Panc1 (cell line): Measurements from ENCODE around the gene DNAJC12. TPM values are rescaled to one million over a fixed set of nuclear protein-coding genes. Genes with fewer than 3 reads are reported as not detected.

Experiments
- ATAC-seq: fragments of 200-7000 bp; cut with Tn5 transposase; 2 replicates; pipeline ENCODE4 v1.9.1; 2020; ENCODE audit warnings: mild to moderate bottlenecking, moderate library complexity
- BruUV-seq: library from RNA; stranded (reverse); fragments of 400-500 nt; replicated peaks from 2 replicates; lab custom pipeline; 2021; lab: Mats Ljungman, UMichigan
- CTCF ChIA-PET: fragments of 300-600 bp; sonication (Branson Sonifier 250); formaldehyde crosslinking; loops from one replicate; lab custom pipeline; 2022; ENCODE audit warnings: antibody characterized with exemption; lab: Charles Lee
- POLR2A ChIA-PET: fragments of 300-600 bp; sonication (Branson Sonifier 250); formaldehyde crosslinking; loops from one replicate; lab custom pipeline; 2022; ENCODE audit warnings: antibody characterized with exemption; lab: Charles Lee
- DNase-seq: peaks from one replicate; pipeline ENCODE4 v3.0.0-alpha.2; 2010; ENCODE audit warnings: low read depth, low spot score
- H3K27ac ChIP-seq: 2 replicates; pipeline ENCODE4 v1.5.1; 2011; ENCODE audit warnings: mild to moderate bottlenecking, low read length, inconsistent platforms
- H3K27me3 ChIP-seq: fragments of 200-500 bp; sonication (Bioruptor generic); 2 replicates; pipeline ENCODE4 v1.6.0; 2014; ENCODE audit warnings: low read length, inconsistent platforms; ENCODE audit not compliant: control insufficient read depth, insufficient read depth
- H3K36me3 ChIP-seq: fragments of 200-500 bp; sonication (Bioruptor generic); 2 replicates; pipeline ENCODE4 v1.5.1; 2014; ENCODE audit warnings: inconsistent platforms, mild to moderate bottlenecking, low read length, moderate library complexity; ENCODE audit not compliant: control insufficient read depth, insufficient read depth
- H3K4me1 ChIP-seq: 2 replicates; pipeline ENCODE4 v1.5.1; 2011; ENCODE audit warnings: inconsistent platforms, mild to moderate bottlenecking, low read length, moderate library complexity; ENCODE audit not compliant: control insufficient read depth, insufficient read depth
- H3K4me3 ChIP-seq, 2 experiments: 2 replicates each; pipeline ENCODE4 v1.5.1; 2011 to 2012; ENCODE audit warnings: low read depth in 2 of 2, low read length in 2 of 2, mild to moderate bottlenecking in 2 of 2, inconsistent platforms in 1 of 2, moderate library complexity in 1 of 2
- H3K9me3 ChIP-seq: fragments of 200-500 bp; sonication (Bioruptor generic); 2 replicates; pipeline ENCODE4 v1.5.1; 2014; ENCODE audit warnings: low read depth, mild to moderate bottlenecking, inconsistent platforms, low read length, moderate library complexity; ENCODE audit not compliant: control insufficient read depth, insufficient read depth
- POLR2AphosphoS5 ChIP-seq: IDR thresholded peaks from 2 replicates; pipeline ENCODE4 v1.6.1; 2012; ENCODE audit warnings: mild to moderate bottlenecking, low read depth, low read length, moderate library complexity
- SIN3A ChIP-seq: IDR thresholded peaks from 2 replicates; pipeline ENCODE4 v1.6.1; 2012; ENCODE audit warnings: low read depth, mild to moderate bottlenecking, low read length, moderate library complexity, borderline replicate concordance; ENCODE audit not compliant: insufficient read depth
- TCF7L2 ChIP-seq: IDR thresholded peaks from 2 replicates; pipeline ENCODE4 v1.6.1; 2011; ENCODE audit warnings: mild to moderate bottlenecking, low read depth, low read length, inconsistent platforms
- in situ Hi-C: cut with HindIII; loops from 2 replicates; pipeline ENCODE4 v1.10.0; 2016; ENCODE audit warnings: low sequenced_read_pairs, low pct_unique_long_range_greater_than_20kb
- intact Hi-C: fragments of 100-400 bp; cut with micrococcal nuclease; formaldehyde crosslinking; loops from one replicate; pipeline ENCODE4 v1.10.0; 2022; ENCODE audit not compliant: unreplicated experiment
- total RNA-seq: library from RNA; stranded (reverse); gene quantifications from one replicate; pipeline ENCODE4 v1.2.1, GENCODE V29; 2021; ENCODE audit not compliant: unreplicated experiment
- TF ChIP-seq, protein P1 (sequence below), 2 experiments: IDR thresholded peaks; 2 replicates each; pipeline ENCODE4 v1.6.1; 2011 to 2012; ENCODE audit warnings: low read depth in 2 of 2, control low read depth in 1 of 2, low read length in 1 of 2, mild to moderate bottlenecking in 1 of 2, moderate library complexity in 1 of 2; ENCODE audit not compliant: insufficient read depth in 1 of 2
- TF ChIP-seq, protein P2 (sequence below): fragments of 450-650 bp; IDR thresholded peaks from 2 replicates; pipeline ENCODE4 v1.5.1; 2017; ENCODE audit warnings: mild to moderate bottlenecking

DNAJC12 gene
- total RNA-seq, 1 experiment from 2014 or later: 0.44 TPM

DNA sequence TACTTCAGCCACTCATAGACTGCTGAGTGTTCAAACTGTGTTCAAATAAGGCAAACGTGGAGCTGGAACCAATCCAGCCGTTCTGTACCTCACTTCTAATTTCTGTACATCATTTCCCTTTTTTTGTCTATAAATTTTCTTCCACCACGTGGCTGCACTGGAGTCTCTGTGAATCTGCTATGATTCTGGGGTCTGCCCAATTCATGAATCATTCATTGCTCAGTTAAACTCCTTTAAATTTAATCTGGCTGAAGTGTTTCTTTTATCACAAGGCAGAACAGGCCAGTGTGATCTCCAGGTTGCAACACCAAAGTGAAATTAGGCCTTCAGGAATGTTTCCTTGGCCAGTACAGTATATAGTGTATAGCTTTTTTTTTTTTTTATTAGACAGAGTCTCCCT is 53.5 kb downstream of the DNAJC12 start:
- no peak for DNase-seq
- intact Hi-C loops: no loop called here
- Histone ChIP-seq H3K36me3 (no peaks in the 10 kb centered on the region), H3K27ac (no peak overlapping the region), H3K9me3 (no peaks in the 10 kb centered on the region), H3K4me1 (no peaks in the 10 kb centered on the region), H3K4me3 (no peak overlapping the region), H3K27me3 (no peaks in the 10 kb centered on the region; the same call in 1 of the 2 replicates)
- ATAC-seq: no peak
- CTCF ChIA-PET: no interaction called here
- no TSS peak for BruUV-seq
- in situ Hi-C loops: no loop called here
- POLR2A ChIA-PET: no interaction called here
- TF ChIP-seq TCF7L2: no peak
- TF ChIP-seq, protein P1, sequence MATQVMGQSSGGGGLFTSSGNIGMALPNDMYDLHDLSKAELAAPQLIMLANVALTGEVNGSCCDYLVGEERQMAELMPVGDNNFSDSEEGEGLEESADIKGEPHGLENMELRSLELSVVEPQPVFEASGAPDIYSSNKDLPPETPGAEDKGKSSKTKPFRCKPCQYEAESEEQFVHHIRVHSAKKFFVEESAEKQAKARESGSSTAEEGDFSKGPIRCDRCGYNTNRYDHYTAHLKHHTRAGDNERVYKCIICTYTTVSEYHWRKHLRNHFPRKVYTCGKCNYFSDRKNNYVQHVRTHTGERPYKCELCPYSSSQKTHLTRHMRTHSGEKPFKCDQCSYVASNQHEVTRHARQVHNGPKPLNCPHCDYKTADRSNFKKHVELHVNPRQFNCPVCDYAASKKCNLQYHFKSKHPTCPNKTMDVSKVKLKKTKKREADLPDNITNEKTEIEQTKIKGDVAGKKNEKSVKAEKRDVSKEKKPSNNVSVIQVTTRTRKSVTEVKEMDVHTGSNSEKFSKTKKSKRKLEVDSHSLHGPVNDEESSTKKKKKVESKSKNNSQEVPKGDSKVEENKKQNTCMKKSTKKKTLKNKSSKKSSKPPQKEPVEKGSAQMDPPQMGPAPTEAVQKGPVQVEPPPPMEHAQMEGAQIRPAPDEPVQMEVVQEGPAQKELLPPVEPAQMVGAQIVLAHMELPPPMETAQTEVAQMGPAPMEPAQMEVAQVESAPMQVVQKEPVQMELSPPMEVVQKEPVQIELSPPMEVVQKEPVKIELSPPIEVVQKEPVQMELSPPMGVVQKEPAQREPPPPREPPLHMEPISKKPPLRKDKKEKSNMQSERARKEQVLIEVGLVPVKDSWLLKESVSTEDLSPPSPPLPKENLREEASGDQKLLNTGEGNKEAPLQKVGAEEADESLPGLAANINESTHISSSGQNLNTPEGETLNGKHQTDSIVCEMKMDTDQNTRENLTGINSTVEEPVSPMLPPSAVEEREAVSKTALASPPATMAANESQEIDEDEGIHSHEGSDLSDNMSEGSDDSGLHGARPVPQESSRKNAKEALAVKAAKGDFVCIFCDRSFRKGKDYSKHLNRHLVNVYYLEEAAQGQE (IDR thresholded peaks at IDR 0.05; ENCODE audit: insufficient read depth in 1 of 2, low read depth in 2 of 2, low read length in 1 of 2): no peak
- TF ChIP-seq POLR2AphosphoS5: no peak
- TF ChIP-seq, protein P2, sequence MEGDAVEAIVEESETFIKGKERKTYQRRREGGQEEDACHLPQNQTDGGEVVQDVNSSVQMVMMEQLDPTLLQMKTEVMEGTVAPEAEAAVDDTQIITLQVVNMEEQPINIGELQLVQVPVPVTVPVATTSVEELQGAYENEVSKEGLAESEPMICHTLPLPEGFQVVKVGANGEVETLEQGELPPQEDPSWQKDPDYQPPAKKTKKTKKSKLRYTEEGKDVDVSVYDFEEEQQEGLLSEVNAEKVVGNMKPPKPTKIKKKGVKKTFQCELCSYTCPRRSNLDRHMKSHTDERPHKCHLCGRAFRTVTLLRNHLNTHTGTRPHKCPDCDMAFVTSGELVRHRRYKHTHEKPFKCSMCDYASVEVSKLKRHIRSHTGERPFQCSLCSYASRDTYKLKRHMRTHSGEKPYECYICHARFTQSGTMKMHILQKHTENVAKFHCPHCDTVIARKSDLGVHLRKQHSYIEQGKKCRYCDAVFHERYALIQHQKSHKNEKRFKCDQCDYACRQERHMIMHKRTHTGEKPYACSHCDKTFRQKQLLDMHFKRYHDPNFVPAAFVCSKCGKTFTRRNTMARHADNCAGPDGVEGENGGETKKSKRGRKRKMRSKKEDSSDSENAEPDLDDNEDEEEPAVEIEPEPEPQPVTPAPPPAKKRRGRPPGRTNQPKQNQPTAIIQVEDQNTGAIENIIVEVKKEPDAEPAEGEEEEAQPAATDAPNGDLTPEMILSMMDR: no peak
- TF ChIP-seq SIN3A: no peak

DNA sequence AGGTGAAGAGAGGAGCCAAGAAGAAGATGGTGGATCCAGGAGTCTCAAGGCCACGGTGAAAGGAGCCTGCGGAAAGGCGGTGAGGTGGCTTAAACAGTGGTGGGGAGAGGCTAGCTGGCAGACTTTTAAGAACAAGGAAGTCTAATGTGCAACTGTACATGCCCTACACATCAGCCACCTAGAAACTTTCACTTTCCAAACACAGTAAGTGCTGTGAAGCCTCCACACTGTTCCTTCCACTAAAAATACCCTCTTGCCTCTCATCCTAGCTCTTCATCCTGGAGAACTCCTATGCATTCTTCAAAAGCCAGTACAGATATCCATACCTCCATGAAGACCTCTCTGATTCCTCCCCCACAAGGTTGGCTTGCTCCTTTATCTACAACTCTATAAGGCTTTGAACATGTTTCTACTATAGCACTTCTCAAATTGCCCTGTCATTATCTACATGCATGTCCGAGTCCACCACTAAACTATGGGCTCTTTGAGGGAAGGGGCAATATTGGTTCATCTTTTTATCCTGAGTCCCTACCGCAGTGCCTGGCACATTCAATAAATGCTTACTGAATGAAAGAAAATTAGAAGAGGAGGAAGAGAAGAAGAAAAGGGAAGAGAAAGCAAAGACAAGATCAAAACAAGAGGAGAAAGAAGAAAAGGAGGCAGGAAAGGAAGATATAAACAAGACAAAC is 54.2 kb downstream of the DNAJC12 start:
- Histone ChIP-seq H3K9me3 (no peaks in the 10 kb centered on the region), H3K27ac (no peak overlapping the region), H3K4me1 (no peaks in the 10 kb centered on the region), H3K36me3 (no peaks in the 10 kb centered on the region), H3K4me3 (no peak overlapping the region), H3K27me3 (no peaks in the 10 kb centered on the region; the same call in 1 of the 2 replicates)
- in situ Hi-C loops: no loop called here
- ChIA-PET POLR2A (no interaction called here), CTCF (no interaction called here)
- no TSS peak for BruUV-seq
- ATAC-seq: no peak
- intact Hi-C loops: no loop called here
- DNase-seq: no peak
- TF ChIP-seq, protein P1 (IDR thresholded peaks at IDR 0.05; ENCODE audit: insufficient read depth in 1 of 2, low read depth in 2 of 2, low read length in 1 of 2): no peak
- TF ChIP-seq TCF7L2 (no peak), POLR2AphosphoS5 (no peak), SIN3A (no peak)
- TF ChIP-seq, protein P2: no peak
